Neuron (in vitro differentiated cells): ENCODE measurements around the gene DRC3.
A peak's percentile ranks its signal among the peaks of the same experiment; 100 is the strongest.

Source experiments
- H2AFZ ChIP-seq: one replicate; pipeline ENCODE4 v1.6.1; 2013; ENCODE audit warnings: low read depth, mild to moderate bottlenecking, inconsistent platforms, low read length, moderate library complexity
- H3K27me3 ChIP-seq: one replicate; pipeline ENCODE4 v1.6.1; 2013; ENCODE audit warnings: low read length; ENCODE audit not compliant: insufficient read depth
- H3K36me3 ChIP-seq: one replicate; pipeline ENCODE4 v1.6.1; 2013; ENCODE audit warnings: low read length; ENCODE audit not compliant: insufficient read depth
- H3K4me1 ChIP-seq: one replicate; pipeline ENCODE4 v1.6.1; 2013; ENCODE audit warnings: low read length; ENCODE audit not compliant: insufficient read depth
- H3K4me3 ChIP-seq: 2 replicates; pipeline ENCODE4 v1.5.1; 2013; ENCODE audit warnings: mild to moderate bottlenecking, low read length, moderate library complexity
- H3K9me3 ChIP-seq: one replicate; pipeline ENCODE4 v1.6.1; 2013; ENCODE audit warnings: low read length

Gene DRC3

GRCh38 chr17:17963694-17964436 lies 8.8 kb upstream of the DRC3 start:
- H3K9me3 ChIP-seq: no peaks in the 10 kb centered on the region
- H3K36me3 ChIP-seq: no peaks in the 10 kb centered on the region
- H3K27me3 ChIP-seq: no peaks in the 10 kb centered on the region
- no peak overlapping the region for H2AFZ ChIP-seq
- peaks cover 10% of the 10 kb centered on the region for H3K4me1 ChIP-seq
- H3K4me3 ChIP-seq: no peak overlapping the region

DNA sequence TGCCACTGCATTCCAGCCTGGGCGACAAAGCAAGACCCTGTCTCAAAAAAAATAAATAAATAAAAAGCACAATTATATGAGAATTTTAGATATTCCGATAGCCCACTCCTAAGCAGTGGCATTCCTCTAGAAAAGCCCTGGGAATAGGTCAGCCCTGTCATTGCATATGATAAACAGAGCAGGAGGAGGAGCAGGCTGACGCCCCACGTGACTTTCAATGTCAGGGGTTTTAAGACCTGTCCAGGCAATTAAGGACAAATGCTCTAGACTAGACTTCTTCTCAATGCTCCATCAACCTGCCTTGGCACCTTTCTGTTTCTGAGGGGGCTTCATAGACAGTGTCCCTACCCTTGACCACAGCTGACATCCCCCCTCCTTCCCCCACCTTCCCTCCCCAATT lies 8.0 kb upstream of the DRC3 start:
- no peaks in the 10 kb centered on the region for H3K9me3 ChIP-seq
- H2AFZ ChIP-seq: no peak overlapping the region
- H3K27me3 ChIP-seq: no peaks in the 10 kb centered on the region
- no peak overlapping the region for H3K4me3 ChIP-seq
- peaks cover 3% of the 10 kb centered on the region for H3K4me1 ChIP-seq
- H3K36me3 ChIP-seq: no peaks in the 10 kb centered on the region

- H3K36me3 ChIP-seq: no peaks in the 10 kb centered on the region
- no peak overlapping the region for H2AFZ ChIP-seq
- H3K9me3 ChIP-seq: no peaks in the 10 kb centered on the region
- H3K27me3 ChIP-seq: no peaks in the 10 kb centered on the region
- H3K4me1 ChIP-seq: no peaks in the 10 kb centered on the region
- H3K4me3 ChIP-seq: no peak overlapping the region
Observed at GRCh38 chr17:17965152-17965721, 7.4 kb upstream of the DRC3 start.

GRCh38 chr17:17966399-17966798 lies 6.3 kb upstream of the DRC3 start:
- no peaks in the 10 kb centered on the region for H3K9me3 ChIP-seq
- H2AFZ ChIP-seq: no peak overlapping the region
- H3K4me3 ChIP-seq: no peak overlapping the region
- peaks cover 7% of the 10 kb centered on the region for H3K4me1 ChIP-seq
- no peaks in the 10 kb centered on the region for H3K27me3 ChIP-seq
- H3K36me3 ChIP-seq: no peaks in the 10 kb centered on the region

DNA sequence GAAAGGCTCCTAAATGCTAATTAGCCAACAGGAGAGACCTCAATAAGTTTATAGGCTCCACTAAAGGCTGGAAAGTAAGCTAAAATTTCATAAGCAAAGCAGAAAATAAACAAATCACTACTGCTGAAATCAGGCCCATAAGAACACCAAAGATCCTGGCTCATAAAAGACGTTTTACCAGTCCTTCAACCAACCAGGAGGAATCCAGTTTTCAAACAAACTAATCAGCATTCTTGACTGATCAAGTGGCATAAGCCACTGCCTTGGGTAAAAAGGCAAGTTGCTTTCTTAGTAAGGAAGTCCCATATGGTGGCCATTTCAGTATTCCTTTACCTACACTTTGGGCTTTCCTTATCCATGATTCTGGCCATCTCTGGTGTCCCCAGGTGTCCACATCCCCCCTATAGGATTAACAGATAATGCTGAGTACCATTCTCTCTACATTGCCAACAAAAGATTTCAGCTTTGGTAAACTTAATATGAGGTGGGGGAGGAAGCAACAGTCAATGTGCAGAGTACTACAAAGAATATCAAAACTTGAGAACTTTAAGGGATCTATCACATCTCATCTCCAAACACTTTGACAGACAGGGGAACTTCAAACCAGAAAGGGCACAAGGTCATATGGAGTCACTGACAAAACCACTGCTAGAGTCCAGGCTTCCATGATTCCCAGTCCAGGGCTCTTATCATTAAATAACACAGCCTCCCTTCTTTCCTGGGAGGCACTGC lies 1.8 kb upstream of the DRC3 start:
- Histone ChIP-seq H3K4me3 (peak overlapping the region; percentile 75), H3K27me3 (no peaks in the 10 kb centered on the region), H3K4me1 (peaks cover 13% of the 10 kb centered on the region), H2AFZ (no peak overlapping the region), H3K9me3 (no peaks in the 10 kb centered on the region), H3K36me3 (no peaks in the 10 kb centered on the region)

DNA sequence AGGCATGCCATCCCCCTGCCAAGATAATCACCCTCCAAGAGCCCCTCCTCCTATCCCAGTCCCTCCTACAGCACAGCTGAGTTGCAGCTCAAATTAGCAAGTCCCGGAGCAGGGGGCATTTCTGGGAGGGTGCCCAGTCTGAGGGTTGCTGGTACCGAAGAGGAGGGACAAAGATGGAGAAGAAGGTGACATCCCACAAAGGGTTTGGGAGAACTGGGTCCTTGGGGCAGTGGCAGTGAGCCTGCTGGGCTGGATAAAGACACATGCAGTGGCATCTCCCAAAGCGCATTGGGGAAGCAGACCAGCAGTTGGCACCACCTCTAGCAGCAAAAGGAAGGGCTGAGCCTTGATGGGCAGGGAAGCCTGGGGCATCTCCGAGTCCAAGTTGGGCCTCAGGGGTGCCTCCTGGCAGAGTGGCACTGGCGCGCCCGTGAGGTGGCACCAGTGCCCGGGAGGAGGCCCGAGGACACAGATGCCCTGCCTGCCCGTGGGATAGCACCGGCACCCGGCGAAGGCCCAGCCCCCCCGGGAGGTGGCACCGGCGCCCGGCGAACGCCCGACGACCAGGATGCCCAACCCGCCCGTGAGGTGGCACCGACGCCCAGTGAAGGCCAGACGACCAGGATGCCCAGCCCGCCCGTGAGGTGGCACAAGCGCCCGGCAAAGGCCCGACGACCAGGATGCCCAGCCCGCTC lies 1.1 kb upstream of the DRC3 start:
- Histone ChIP-seq H3K4me1 (peaks cover 13% of the 10 kb centered on the region), H3K4me3 (peak overlapping the region; percentile 75), H3K27me3 (no peaks in the 10 kb centered on the region), H2AFZ (no peak overlapping the region), H3K9me3 (no peaks in the 10 kb centered on the region), H3K36me3 (no peaks in the 10 kb centered on the region)

GRCh38 chr17:17972952-17973254 lies 241 bp downstream of the DRC3 start:
- Histone ChIP-seq H3K9me3 (no peaks in the 10 kb centered on the region), H2AFZ (peak overlapping the region; percentile 27), H3K27me3 (no peaks in the 10 kb centered on the region), H3K4me1 (peaks cover 16% of the 10 kb centered on the region), H3K4me3 (peak overlapping the region; percentile 56), H3K36me3 (no peaks in the 10 kb centered on the region)

- Histone ChIP-seq H3K36me3 (no peaks in the 10 kb centered on the region), H3K4me1 (peaks cover 16% of the 10 kb centered on the region), H3K27me3 (no peaks in the 10 kb centered on the region), H3K4me3 (no peak overlapping the region), H3K9me3 (no peaks in the 10 kb centered on the region), H2AFZ (no peak overlapping the region)
Observed at GRCh38 chr17:17975436-17975835, 2.8 kb downstream of the DRC3 start.

- Histone ChIP-seq H3K4me1 (peaks cover 6% of the 10 kb centered on the region), H3K36me3 (no peaks in the 10 kb centered on the region), H3K9me3 (no peaks in the 10 kb centered on the region), H3K27me3 (no peaks in the 10 kb centered on the region), H2AFZ (no peak overlapping the region), H3K4me3 (no peak overlapping the region)
Observed at GRCh38 chr17:17976931-17977570, 4.4 kb downstream of the DRC3 start.

DNA sequence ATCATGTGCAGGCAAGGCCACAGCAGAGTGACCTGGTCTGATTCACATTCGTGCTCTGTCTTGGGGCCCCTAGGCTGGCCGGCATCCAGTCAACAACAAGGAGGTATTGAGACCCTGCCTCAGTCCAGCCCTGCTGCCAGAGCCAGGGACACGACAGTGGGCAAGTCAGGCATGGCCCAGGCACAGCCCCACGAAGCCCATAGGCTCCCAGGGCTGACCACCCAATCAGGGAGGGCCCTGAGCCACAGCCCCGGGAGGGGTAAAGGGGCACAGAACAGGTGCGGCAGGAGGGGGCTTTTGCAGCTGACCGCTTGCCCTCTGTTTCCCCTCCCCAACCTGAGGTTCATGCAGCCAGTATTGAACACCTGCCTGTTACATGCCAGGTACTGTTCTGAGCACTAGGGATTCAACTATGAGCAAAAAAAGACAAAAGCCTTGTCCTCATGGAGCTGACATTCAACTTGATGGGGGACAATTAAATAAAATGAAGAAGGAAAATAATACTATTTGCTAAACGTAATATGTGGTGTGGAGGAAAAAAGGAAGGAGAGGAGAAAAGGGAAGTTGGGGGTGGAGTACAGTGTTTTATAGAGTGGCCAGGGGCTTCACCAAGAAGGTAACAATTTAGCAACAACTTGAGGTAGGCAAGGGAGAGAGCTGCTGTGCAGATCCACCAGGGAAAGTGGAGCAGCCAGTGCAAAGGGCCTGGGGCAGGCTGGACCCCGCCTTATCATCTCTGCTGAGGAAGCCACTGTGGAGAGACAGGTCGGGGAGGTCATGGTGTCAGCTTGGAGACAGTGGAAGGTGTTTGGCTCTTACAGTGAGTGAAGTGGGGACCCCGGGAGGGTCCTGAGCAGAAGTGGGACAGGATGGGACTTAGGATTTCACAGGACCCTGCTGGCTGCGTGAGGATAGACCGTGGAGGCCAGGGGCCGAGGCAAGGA lies 6.1 kb downstream of the DRC3 start:
- Histone ChIP-seq H3K4me3 (no peak overlapping the region), H2AFZ (no peak overlapping the region), H3K27me3 (no peaks in the 10 kb centered on the region), H3K4me1 (peaks cover 2% of the 10 kb centered on the region), H3K36me3 (no peaks in the 10 kb centered on the region), H3K9me3 (no peaks in the 10 kb centered on the region)

- H3K4me3 ChIP-seq: no peak overlapping the region
- no peaks in the 10 kb centered on the region for H3K9me3 ChIP-seq
- H3K36me3 ChIP-seq: no peaks in the 10 kb centered on the region
- H2AFZ ChIP-seq: no peak overlapping the region
- peaks cover 2% of the 10 kb centered on the region for H3K4me1 ChIP-seq
- no peaks in the 10 kb centered on the region for H3K27me3 ChIP-seq
Observed at GRCh38 chr17:17979778-17980177, 7.1 kb downstream of the DRC3 start.

GRCh38 chr17:17981330-17981729 lies 8.7 kb downstream of the DRC3 start:
- no peaks in the 10 kb centered on the region for H3K27me3 ChIP-seq
- no peak overlapping the region for H3K4me3 ChIP-seq

More at GRCh38 chr17:17981330-17981729, 8.7 kb downstream of the DRC3 start:
- Histone ChIP-seq H3K4me1 (peaks cover 2% of the 10 kb centered on the region), H2AFZ (no peak overlapping the region), H3K36me3 (no peaks in the 10 kb centered on the region), H3K9me3 (no peaks in the 10 kb centered on the region)
